Measurements from ENCODE around the gene CANT1. TPM values are rescaled to one million over a fixed set of nuclear protein-coding genes. Genes with fewer than 3 reads are reported as not detected.

The CANT1 gene
- total RNA-seq, 3 donors from 2014 or later (not counting 1 experiment from before 2014, with no cell fraction given), result 40.0 to 58.8 (median 53.4) TPM

- Mint-ChIP-seq H3K4me3 (no peak overlapping the region), H3K27me3 (ENCODE audit: low read depth in 2 of 2) (no peaks in the 10 kb centered on the region), H3K36me3 (no peaks in the 10 kb centered on the region), H3K4me1 (peaks cover 12 to 23% of the 10 kb centered on the region in 2 donors), H3K27ac (no peak overlapping the region), H3K9me3 (no peaks in the 10 kb centered on the region)
- 97% methylated on average over 21 of the region's 22 CpGs for WGBS (ENCODE audit: insufficient coverage)
- Histone ChIP-seq H3K36me3 (ENCODE audit: control insufficient read depth, insufficient read depth, low read length) (peaks cover 42% of the 10 kb centered on the region), H3K9me3 (ENCODE audit: control insufficient read depth, insufficient read depth, low read length) (no peaks in the 10 kb centered on the region), H3K27ac (ENCODE audit: low read length) (no peak overlapping the region), H3K4me1 (ENCODE audit: control insufficient read depth, insufficient read depth, low read length) (peaks cover 10% of the 10 kb centered on the region), H3K4me3 (ENCODE audit: low read length) (no peak overlapping the region), H3K27me3 (ENCODE audit: control insufficient read depth, insufficient read depth, low read length) (no peaks in the 10 kb centered on the region)
- no peak for ATAC-seq
- TF ChIP-seq, protein P1, sequence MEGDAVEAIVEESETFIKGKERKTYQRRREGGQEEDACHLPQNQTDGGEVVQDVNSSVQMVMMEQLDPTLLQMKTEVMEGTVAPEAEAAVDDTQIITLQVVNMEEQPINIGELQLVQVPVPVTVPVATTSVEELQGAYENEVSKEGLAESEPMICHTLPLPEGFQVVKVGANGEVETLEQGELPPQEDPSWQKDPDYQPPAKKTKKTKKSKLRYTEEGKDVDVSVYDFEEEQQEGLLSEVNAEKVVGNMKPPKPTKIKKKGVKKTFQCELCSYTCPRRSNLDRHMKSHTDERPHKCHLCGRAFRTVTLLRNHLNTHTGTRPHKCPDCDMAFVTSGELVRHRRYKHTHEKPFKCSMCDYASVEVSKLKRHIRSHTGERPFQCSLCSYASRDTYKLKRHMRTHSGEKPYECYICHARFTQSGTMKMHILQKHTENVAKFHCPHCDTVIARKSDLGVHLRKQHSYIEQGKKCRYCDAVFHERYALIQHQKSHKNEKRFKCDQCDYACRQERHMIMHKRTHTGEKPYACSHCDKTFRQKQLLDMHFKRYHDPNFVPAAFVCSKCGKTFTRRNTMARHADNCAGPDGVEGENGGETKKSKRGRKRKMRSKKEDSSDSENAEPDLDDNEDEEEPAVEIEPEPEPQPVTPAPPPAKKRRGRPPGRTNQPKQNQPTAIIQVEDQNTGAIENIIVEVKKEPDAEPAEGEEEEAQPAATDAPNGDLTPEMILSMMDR (IDR thresholded peaks at IDR 0.05), result no peak
- DNase-seq, result no peak
- intact Hi-C loops (cut with micrococcal nuclease), result no loop called here
Observed at GRCh38 chr17:78991906-78992532, 17.5 kb downstream of the CANT1 start.

GRCh38 chr17:78991017-78991738 lies 18.4 kb downstream of the CANT1 start:
- ATAC-seq, result no peak
- H3K9me3 ChIP-seq (ENCODE audit: control insufficient read depth, insufficient read depth, low read length), result no peaks in the 10 kb centered on the region
- no peaks in the 10 kb centered on the region for H3K27me3 ChIP-seq (ENCODE audit: control insufficient read depth, insufficient read depth, low read length)
- no peak overlapping the region for H3K4me3 Mint-ChIP-seq
- no peak overlapping the region for H3K4me3 ChIP-seq (ENCODE audit: low read length)
- no peak overlapping the region for H3K27ac Mint-ChIP-seq
- peaks cover 9% of the 10 kb centered on the region for H3K4me1 ChIP-seq (ENCODE audit: control insufficient read depth, insufficient read depth, low read length)
- no peaks in the 10 kb centered on the region for H3K36me3 Mint-ChIP-seq
- no peaks in the 10 kb centered on the region for H3K9me3 Mint-ChIP-seq
- H3K27me3 Mint-ChIP-seq (ENCODE audit: low read depth in 2 of 2), result no peaks in the 10 kb centered on the region
- WGBS (ENCODE audit: insufficient coverage), result 97% methylated on average over 33 of the region's 33 CpGs
- DNase-seq, result no peak
- H3K4me1 Mint-ChIP-seq, result peaks cover 20 to 31% of the 10 kb centered on the region in 2 donors
- TF ChIP-seq, protein P1 (IDR thresholded peaks at IDR 0.05), result no peak
- intact Hi-C loops (cut with micrococcal nuclease), result no loop called here
- H3K36me3 ChIP-seq (ENCODE audit: control insufficient read depth, insufficient read depth, low read length), result peaks cover 34% of the 10 kb centered on the region
- no peak overlapping the region for H3K27ac ChIP-seq (ENCODE audit: low read length)

DNA sequence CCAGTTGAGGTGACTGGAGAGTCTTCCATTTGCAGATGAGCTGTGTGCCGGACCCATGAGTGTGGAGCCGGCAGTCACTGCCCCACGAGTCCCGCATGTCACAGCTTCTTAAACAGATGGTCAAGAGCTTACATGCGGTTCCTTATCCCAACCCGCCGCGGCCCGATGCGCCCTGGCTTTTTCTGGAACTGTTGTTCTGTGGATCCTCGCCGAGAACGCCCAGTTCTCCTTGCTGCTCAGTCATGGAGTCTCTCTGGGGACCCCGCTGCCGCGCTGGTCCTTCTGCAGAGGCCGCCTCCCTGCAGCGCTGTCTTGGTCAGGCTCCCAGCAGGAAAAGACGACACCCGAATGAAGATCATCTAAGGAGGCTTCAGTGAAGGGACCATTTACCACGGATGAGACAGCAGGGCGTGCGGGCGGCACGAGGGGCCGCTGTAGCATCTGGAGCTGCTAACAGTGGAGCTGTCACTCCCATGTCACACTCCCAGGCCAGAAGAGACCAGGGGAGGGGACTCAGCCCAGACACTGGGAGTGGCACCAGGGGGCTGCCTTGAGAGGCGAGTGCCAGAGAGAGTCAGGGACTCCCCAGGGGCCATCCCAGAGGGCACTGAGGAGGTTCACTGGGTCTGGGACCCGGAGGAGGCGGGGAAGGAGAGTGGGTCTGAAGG lies 19.1 kb downstream of the CANT1 start:
- H3K4me1 Mint-ChIP-seq, result peaks cover 25 to 32% of the 10 kb centered on the region in 2 donors
- 98% methylated on average over 29 of the region's 29 CpGs for WGBS (ENCODE audit: insufficient coverage)

More for the DNA sequence above, 19.1 kb downstream of the CANT1 start:
- TF ChIP-seq, protein P1 (IDR thresholded peaks at IDR 0.05), result no peak
- Histone ChIP-seq H3K9me3 (ENCODE audit: control insufficient read depth, insufficient read depth, low read length) (no peaks in the 10 kb centered on the region), H3K36me3 (ENCODE audit: control insufficient read depth, insufficient read depth, low read length) (peaks cover 28% of the 10 kb centered on the region), H3K27me3 (ENCODE audit: control insufficient read depth, insufficient read depth, low read length) (no peaks in the 10 kb centered on the region), H3K4me1 (ENCODE audit: control insufficient read depth, insufficient read depth, low read length) (peaks cover 14% of the 10 kb centered on the region), H3K27ac (ENCODE audit: low read length) (no peak overlapping the region), H3K4me3 (ENCODE audit: low read length) (no peak overlapping the region)
- H3K4me3 Mint-ChIP-seq, result no peak overlapping the region
- intact Hi-C loops (cut with micrococcal nuclease), result no loop called here
- no peaks in the 10 kb centered on the region for H3K36me3 Mint-ChIP-seq
- no peaks in the 10 kb centered on the region for H3K9me3 Mint-ChIP-seq
- no peak overlapping the region for H3K27ac Mint-ChIP-seq
- ATAC-seq (no peak), DNase-seq (no peak)
- no peaks in the 10 kb centered on the region for H3K27me3 Mint-ChIP-seq (ENCODE audit: low read depth in 2 of 2)
